Nephron (organoid): ENCODE data around the gene RYR3.

Experiments used
- H3K27ac Mint-ChIP-seq, 3 experiments: 2 replicates each; pipeline ENCODE4 v1.8.0; 2020; ENCODE audit warnings: mixed read lengths in 3 of 3, mild to moderate bottlenecking in 2 of 3, moderate library complexity in 1 of 3
- H3K27me3 Mint-ChIP-seq: 2 replicates; pipeline ENCODE4 v1.8.0; 2021; ENCODE audit warnings: low read depth, mild to moderate bottlenecking, moderate library complexity, mixed read lengths
- H3K36me3 Mint-ChIP-seq: 2 replicates; pipeline ENCODE4 v1.8.0; 2020; ENCODE audit warnings: low read depth, mixed read lengths
- H3K4me1 Mint-ChIP-seq: 2 replicates; pipeline ENCODE4 v1.8.0; 2020; ENCODE audit warnings: mixed read lengths
- H3K4me3 Mint-ChIP-seq, 3 experiments: 2 replicates each; pipeline ENCODE4 v1.8.0; 2020; ENCODE audit warnings: mild to moderate bottlenecking in 3 of 3, mixed read lengths in 3 of 3, moderate library complexity in 2 of 3
- H3K9me3 Mint-ChIP-seq: 2 replicates; pipeline ENCODE4 v1.8.0; 2020; ENCODE audit warnings: mixed read lengths
- CTCF ChIP-seq, 3 experiments: fragments of 200-600 bp; sonication (generic); IDR thresholded peaks; one replicate each; pipeline ENCODE4 v1.5.0; 2021; ENCODE audit warnings: antibody characterized with exemption in 3 of 3; ENCODE audit not compliant: unreplicated experiment in 3 of 3

RYR3 gene

GRCh38 chr15:33518421-33518820, 207.7 kb downstream of the RYR3 start:
- Mint-ChIP-seq H3K27ac (no peak overlapping the region), H3K9me3 (no peaks in the 10 kb centered on the region), H3K4me1 (peaks cover 12% of the 10 kb centered on the region), H3K4me3 (no peak overlapping the region), H3K36me3 (no peaks in the 10 kb centered on the region), H3K27me3 (peaks cover 13% of the 10 kb centered on the region)
- TF ChIP-seq CTCF (IDR thresholded peaks at IDR 0.05; ENCODE audit: unreplicated experiment in 3 of 3) = no peak

GRCh38 chr15:33524274-33524673, 213.5 kb downstream of the RYR3 start:
- Mint-ChIP-seq H3K36me3 (no peaks in the 10 kb centered on the region), H3K27me3 (peaks cover 3% of the 10 kb centered on the region), H3K27ac (no peak overlapping the region), H3K9me3 (no peaks in the 10 kb centered on the region), H3K4me1 (no peaks in the 10 kb centered on the region), H3K4me3 (no peak overlapping the region)
- no peak for TF ChIP-seq CTCF (IDR thresholded peaks at IDR 0.05; ENCODE audit: unreplicated experiment in 3 of 3)

- Mint-ChIP-seq H3K4me1 (no peaks in the 10 kb centered on the region), H3K27ac (no peak overlapping the region), H3K36me3 (no peaks in the 10 kb centered on the region), H3K4me3 (no peak overlapping the region), H3K9me3 (no peaks in the 10 kb centered on the region), H3K27me3 (peaks cover 1% of the 10 kb centered on the region)
- no peak for TF ChIP-seq CTCF (IDR thresholded peaks at IDR 0.05; ENCODE audit: unreplicated experiment in 3 of 3)
Observed at GRCh38 chr15:33526532-33526931, 215.8 kb downstream of the RYR3 start.

- Mint-ChIP-seq H3K27me3 (no peaks in the 10 kb centered on the region), H3K27ac (no peak overlapping the region), H3K9me3 (no peaks in the 10 kb centered on the region), H3K36me3 (no peaks in the 10 kb centered on the region), H3K4me1 (no peaks in the 10 kb centered on the region), H3K4me3 (no peak overlapping the region)
- no peak for TF ChIP-seq CTCF (IDR thresholded peaks at IDR 0.05; ENCODE audit: unreplicated experiment in 3 of 3)
Observed at GRCh38 chr15:33533197-33533596, 222.4 kb downstream of the RYR3 start.

GRCh38 chr15:33534642-33535041, 223.9 kb downstream of the RYR3 start:
- H3K27ac Mint-ChIP-seq = no peak overlapping the region
- H3K4me3 Mint-ChIP-seq = no peak overlapping the region
- no peaks in the 10 kb centered on the region for H3K9me3 Mint-ChIP-seq
- no peaks in the 10 kb centered on the region for H3K36me3 Mint-ChIP-seq
- H3K27me3 Mint-ChIP-seq = peaks cover under 1% of the 10 kb centered on the region
- TF ChIP-seq CTCF (IDR thresholded peaks at IDR 0.05; ENCODE audit: unreplicated experiment in 3 of 3) = no peak
- no peaks in the 10 kb centered on the region for H3K4me1 Mint-ChIP-seq

GRCh38 chr15:33535135-33535534, 224.4 kb downstream of the RYR3 start:
- Mint-ChIP-seq H3K27me3 (peaks cover 6% of the 10 kb centered on the region), H3K9me3 (no peaks in the 10 kb centered on the region), H3K4me1 (no peaks in the 10 kb centered on the region), H3K27ac (no peak overlapping the region), H3K4me3 (no peak overlapping the region), H3K36me3 (no peaks in the 10 kb centered on the region)
- TF ChIP-seq CTCF (IDR thresholded peaks at IDR 0.05; ENCODE audit: unreplicated experiment in 3 of 3) = no peak
